Progenitor cell of endocrine pancreas (in vitro differentiated cells): ENCODE measurements around the gene OXA1L. TPM values are rescaled to one million over a fixed set of nuclear protein-coding genes. Genes with fewer than 3 reads are reported as not detected.
"Not testable (repeated sequence)": the region's sequence is repeated elsewhere in the genome, so short reads cannot be mapped to it uniquely, and the experiment has no call there.

ENCODE experiments used
- DNase-seq: peaks from one replicate; pipeline ENCODE4 v3.0.0; 2021; ENCODE audit warnings: low spot score; ENCODE audit not compliant: unreplicated experiment
- H3K27ac Mint-ChIP-seq: 2 replicates; pipeline ENCODE4 v1.8.0; 2021; ENCODE audit warnings: mild to moderate bottlenecking, moderate library complexity, mixed read lengths
- H3K27me3 Mint-ChIP-seq: 2 replicates; pipeline ENCODE4 v1.8.0; 2021; ENCODE audit warnings: mixed read lengths
- H3K36me3 Mint-ChIP-seq: 2 replicates; pipeline ENCODE4 v1.8.0; 2022; ENCODE audit warnings: mixed read lengths; ENCODE audit not compliant: insufficient read depth
- H3K4me1 Mint-ChIP-seq: 2 replicates; pipeline ENCODE4 v1.8.0; 2021; ENCODE audit warnings: low read depth, mixed read lengths
- H3K4me3 Mint-ChIP-seq: 2 replicates; pipeline ENCODE4 v1.8.0; 2021; ENCODE audit warnings: low read depth, mild to moderate bottlenecking, moderate library complexity, mixed read lengths
- H3K9me3 Mint-ChIP-seq: 2 replicates; pipeline ENCODE4 v1.8.0; 2021; ENCODE audit warnings: low read depth, mixed read lengths
- total RNA-seq: library from RNA; stranded (reverse); gene quantifications from 2 replicates; pipeline ENCODE4 v1.2.1, GENCODE V29; 2021
- TF ChIP-seq, protein P1 (sequence below): fragments of 200-600 bp; sonication (generic); IDR thresholded peaks from one replicate; pipeline ENCODE4 v1.5.0; 2021; ENCODE audit warnings: antibody characterized with exemption, mild to moderate bottlenecking; ENCODE audit not compliant: unreplicated experiment

The OXA1L gene
- total RNA-seq, 1 donor from 2014 or later: 114 TPM

DNA sequence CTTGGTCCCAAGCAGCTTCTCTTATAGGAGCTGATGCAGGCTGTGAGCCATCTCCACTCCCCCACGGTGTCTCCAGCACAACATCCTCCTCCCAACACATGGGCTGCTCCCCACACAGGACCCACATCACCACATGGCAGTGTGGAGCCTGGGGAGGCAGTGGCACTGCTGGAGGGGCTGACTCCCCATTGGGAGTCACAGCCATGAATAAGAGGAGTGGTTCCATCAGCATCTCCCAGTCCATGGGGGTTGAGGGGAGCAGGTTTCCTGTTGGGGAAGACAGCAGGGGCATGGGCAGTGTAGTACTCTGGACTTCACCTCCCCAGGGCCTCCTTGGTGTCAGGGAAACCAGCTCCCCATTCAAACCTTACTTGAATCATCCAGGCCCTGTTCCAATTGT is 40.5 kb upstream of the OXA1L start:
- Mint-ChIP-seq H3K9me3 (no peaks in the 10 kb centered on the region), H3K27ac (no peak overlapping the region), H3K4me3 (no peak overlapping the region), H3K27me3 (peaks cover under 1% of the 10 kb centered on the region), H3K4me1 (no peaks in the 10 kb centered on the region), H3K36me3 (no peaks in the 10 kb centered on the region)
- TF ChIP-seq, protein P1, sequence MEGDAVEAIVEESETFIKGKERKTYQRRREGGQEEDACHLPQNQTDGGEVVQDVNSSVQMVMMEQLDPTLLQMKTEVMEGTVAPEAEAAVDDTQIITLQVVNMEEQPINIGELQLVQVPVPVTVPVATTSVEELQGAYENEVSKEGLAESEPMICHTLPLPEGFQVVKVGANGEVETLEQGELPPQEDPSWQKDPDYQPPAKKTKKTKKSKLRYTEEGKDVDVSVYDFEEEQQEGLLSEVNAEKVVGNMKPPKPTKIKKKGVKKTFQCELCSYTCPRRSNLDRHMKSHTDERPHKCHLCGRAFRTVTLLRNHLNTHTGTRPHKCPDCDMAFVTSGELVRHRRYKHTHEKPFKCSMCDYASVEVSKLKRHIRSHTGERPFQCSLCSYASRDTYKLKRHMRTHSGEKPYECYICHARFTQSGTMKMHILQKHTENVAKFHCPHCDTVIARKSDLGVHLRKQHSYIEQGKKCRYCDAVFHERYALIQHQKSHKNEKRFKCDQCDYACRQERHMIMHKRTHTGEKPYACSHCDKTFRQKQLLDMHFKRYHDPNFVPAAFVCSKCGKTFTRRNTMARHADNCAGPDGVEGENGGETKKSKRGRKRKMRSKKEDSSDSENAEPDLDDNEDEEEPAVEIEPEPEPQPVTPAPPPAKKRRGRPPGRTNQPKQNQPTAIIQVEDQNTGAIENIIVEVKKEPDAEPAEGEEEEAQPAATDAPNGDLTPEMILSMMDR: no peak
- no peak for DNase-seq

DNA sequence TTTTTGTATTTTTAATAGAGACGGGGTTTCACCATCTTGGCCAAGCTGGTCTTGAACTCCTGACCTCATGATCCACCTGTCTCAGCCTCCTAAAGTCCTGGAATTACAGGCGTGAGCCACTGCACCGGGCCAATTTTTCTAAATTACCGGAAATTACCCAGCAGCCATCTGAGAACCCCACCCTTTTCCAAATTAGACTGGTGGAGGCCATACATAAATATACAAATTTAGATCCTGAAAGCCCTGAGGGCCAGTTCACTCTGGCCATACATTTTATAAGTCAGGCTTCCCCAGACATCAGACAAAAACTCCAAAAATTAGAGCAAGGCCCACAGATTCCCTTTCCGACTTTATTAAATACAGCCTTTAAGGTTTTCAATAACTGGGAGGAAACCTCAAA is 34.4 kb upstream of the OXA1L start:
- not testable (repeated sequence) for H3K27me3 Mint-ChIP-seq, H3K4me1 Mint-ChIP-seq, H3K4me3 Mint-ChIP-seq, H3K36me3 Mint-ChIP-seq, H3K27ac Mint-ChIP-seq, DNase-seq, H3K9me3 Mint-ChIP-seq

DNA sequence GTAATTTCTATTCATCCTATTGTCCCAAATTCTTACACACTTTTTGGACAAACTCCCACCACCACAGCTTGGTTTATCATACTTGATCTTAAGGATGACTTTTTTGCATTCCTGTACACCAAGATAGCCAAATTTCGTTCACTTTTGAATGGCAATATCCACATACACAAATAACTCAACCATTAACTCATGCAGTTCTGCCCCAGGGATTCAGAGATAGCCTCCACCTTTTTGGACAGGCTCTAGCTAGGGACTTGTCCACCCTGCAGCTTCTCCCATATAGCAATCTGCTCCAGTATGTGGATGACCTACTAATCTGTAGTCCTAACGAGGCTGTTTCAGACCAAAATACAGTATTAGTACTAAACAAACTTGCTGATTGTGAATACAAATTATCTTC is 32.7 kb upstream of the OXA1L start:
- H3K9me3 Mint-ChIP-seq: peaks cover 6% of the 10 kb centered on the region
- no peak for DNase-seq
- H3K4me1 Mint-ChIP-seq: peaks cover 2% of the 10 kb centered on the region
- H3K27ac Mint-ChIP-seq: peak overlapping the region; percentile 36
- H3K36me3 Mint-ChIP-seq: no peaks in the 10 kb centered on the region
- H3K4me3 Mint-ChIP-seq: no peak overlapping the region
- TF ChIP-seq, protein P1: no peak
- H3K27me3 Mint-ChIP-seq: peaks cover 3% of the 10 kb centered on the region

DNA sequence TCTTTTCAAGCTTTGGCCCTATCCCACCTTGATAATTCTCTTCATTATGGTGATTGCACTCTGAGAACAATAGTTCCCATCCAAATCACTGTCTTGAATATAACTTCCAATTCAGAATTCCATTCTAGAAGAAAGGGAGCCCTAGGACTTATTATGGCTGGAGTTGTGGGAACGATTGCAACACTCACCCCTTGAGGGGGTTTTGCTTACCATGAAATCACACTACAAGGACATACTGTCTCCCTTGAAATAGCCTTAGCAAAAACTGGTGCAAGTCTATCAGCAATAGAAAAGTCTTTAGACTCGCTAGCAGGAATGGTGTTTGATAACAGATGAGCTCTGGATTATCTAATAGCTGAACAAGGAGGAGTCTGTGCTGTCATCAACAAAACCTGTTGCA is 31.4 kb upstream of the OXA1L start:
- Mint-ChIP-seq H3K27ac (no peak overlapping the region), H3K4me3 (no peak overlapping the region), H3K27me3 (peaks cover 3% of the 10 kb centered on the region), H3K36me3 (no peaks in the 10 kb centered on the region), H3K9me3 (peaks cover 6% of the 10 kb centered on the region), H3K4me1 (peaks cover 10% of the 10 kb centered on the region)
- no peak for DNase-seq
- TF ChIP-seq, protein P1: no peak

DNA sequence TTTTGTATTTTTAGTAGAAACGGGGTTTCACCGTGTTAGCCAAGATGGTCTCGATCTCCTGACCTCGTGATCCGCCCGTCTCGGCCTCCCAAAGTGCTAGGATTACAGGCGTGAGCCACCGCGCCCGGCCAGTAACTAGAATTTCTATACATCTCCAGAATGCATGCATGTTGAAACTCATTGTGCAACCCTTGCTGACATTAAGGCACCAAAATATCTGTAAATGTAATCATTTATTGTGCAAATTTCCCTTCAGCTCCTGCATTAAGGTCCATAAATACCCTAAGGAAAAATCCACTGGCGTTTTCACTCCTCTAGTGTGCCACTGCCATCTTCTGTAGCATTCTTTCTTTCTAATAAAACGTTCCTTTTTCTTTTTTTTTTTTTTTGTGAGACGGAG is 30.1 kb upstream of the OXA1L start:
- H3K4me1 Mint-ChIP-seq: not testable (repeated sequence)

DNA sequence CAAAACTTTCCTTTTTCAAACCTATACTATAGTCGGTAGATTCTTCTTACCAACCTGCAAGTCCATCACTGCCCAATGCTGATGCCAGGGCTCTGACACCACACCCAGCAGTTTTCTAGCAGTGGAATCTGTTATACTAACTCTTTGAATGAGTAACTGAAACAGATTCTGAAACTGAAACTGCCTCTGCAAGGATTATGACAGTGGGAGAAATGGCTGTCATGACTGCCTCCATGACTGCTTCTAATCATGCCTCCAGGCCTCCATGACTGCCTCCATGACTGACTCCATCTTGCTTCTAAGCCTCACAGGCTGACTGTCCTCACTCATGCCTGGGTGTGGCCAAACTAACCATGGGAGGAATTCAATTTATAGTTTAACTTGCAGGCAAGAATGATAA is 29.4 kb upstream of the OXA1L start:
- TF ChIP-seq, protein P1: no peak
- Mint-ChIP-seq H3K4me1 (peaks cover 10% of the 10 kb centered on the region), H3K4me3 (no peak overlapping the region), H3K36me3 (no peaks in the 10 kb centered on the region), H3K9me3 (peaks cover 6% of the 10 kb centered on the region), H3K27me3 (no peaks in the 10 kb centered on the region), H3K27ac (no peak overlapping the region)
- no peak for DNase-seq

More for the DNA sequence above, 30.1 kb upstream of the OXA1L start:
- not testable (repeated sequence) for H3K27ac Mint-ChIP-seq, H3K9me3 Mint-ChIP-seq, H3K4me3 Mint-ChIP-seq, DNase-seq, H3K27me3 Mint-ChIP-seq, H3K36me3 Mint-ChIP-seq

DNA sequence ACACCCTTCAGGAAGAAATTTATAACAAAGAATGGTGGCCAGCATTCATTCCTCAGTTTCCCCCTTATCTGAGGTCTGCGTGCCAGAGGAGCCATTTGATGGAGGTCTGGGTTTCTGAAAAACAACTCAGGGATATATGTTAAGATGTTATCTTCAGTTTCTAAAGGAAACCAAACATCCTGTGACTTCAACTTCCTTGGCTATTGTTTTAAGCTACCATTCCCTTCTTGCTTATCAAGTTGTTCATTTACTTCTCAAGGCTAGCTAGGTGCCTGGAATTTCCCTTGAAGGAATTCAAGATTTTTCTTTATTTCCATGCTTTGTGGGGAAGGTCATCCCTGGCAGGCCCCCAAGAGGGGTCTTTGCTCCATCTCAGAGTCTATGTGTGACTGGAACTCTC is 27.1 kb upstream of the OXA1L start:
- TF ChIP-seq, protein P1: no peak
- no peak for DNase-seq
- Mint-ChIP-seq H3K27ac (no peak overlapping the region), H3K4me1 (peaks cover 10% of the 10 kb centered on the region), H3K36me3 (no peaks in the 10 kb centered on the region), H3K27me3 (no peaks in the 10 kb centered on the region), H3K9me3 (peaks cover 6% of the 10 kb centered on the region), H3K4me3 (no peak overlapping the region)
